ENCODE measurements around the gene BAG1. TPM values are rescaled to one million over a fixed set of nuclear protein-coding genes. Genes with fewer than 3 reads are reported as not detected.

Gene BAG1
- total RNA-seq, result 14.0 and 19.2 TPM in 2 replicates

DNA sequence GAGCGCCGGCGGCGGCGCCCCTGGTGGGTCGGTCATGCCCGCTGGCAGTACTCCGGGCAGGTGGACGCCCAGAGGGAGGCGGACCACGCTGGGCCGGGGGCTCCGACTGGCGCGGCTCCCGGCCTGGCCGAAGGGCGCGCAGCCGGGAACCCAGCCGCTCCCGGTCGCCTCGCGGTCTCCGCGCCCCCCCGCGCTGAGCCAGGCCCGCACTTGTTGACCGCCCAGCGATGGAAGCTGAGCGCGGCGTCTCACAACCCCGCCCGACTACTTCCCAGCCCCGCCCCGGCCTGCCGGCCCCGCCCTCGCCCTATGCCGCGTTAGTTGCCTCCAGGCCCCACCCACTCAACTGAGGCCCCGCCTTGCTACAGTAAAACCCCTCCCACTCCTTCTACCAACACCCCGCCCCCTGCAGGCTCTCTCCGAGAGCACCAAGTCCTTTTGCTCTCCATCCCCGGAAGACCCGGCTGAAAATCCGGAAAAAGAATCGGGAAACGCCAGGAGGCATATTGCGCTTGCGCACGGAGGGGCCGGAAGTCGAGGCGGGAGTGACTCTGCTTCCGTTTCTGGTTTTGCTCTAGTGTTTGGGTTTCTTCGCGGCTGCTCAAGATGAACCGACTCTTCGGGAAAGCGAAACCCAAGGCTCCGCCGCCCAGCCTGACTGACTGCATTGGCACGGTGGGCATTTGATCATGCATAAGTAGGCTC, at the start of gene BAG1, which contains the start of gene CHMP5:
Gene BAG1 (minus strand): TSS at position 236 of the 705 bp plus-strand sequence.
Gene CHMP5 (plus strand): TSS at position 577 of the 705 bp plus-strand sequence. CDS start 30 bp downstream, at position 607.

DNA sequence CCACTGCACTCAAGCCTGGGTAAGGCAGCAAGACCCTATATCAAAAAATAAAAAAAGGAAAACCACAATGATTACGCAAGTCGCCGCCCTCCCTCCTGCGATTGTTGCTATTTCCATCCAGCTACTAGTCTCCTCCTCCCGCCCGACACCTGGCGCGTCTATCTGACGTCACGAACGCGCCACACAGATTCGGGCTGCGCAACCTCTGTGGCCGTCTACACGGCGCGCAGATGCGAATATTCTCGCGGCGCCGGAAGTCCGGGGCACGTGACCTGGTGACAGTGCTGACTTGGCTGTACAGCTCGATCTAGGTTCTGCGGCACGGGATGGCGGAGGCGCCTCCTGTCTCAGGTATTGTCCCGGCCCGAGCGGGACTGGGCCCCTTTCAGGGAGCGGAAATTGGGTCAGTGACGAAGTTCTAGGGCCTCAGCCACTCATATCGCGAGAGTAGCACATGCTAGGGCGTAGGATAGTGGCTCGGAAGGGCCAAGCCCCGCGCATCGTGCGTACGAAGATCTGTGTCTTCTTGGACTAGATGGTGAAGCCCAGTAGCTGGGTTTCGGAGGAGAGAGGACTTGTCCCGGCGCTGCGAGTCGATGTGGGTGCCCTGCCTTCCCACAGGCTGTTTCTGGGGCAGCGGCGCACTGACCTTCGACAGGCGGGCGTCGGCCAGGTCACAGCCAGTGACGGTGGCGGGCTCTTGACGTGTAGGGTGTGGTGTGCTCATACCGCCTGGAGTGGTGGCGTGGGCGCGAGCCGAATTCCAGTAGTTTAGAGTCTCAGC, 25.9 kb upstream of the BAG1 start, which contains the start of gene NFX1:
Gene NFX1 (plus strand): TSS at position 270 of the 784 bp plus-strand sequence. CDS start 57 bp downstream, at position 327.

GRCh38 chr9:33239921-33240320, 24.6 kb downstream of the BAG1 start, which contains the start of gene SPINK4:
TSS of gene SPINK4 (plus strand) at chr9:33240167. CDS start at chr9:33240209, 42 bp downstream.

Other genes starting within 250 kb of the BAG1 start
- gene DNAJA1, start 239.4 kb downstream of the BAG1 start, total RNA-seq, result 95.8 and 216 TPM in 2 replicates
- gene SMU1, start 188.0 kb downstream of the BAG1 start, total RNA-seq, result 35.8 and 42.2 TPM in 2 replicates
- gene B4GALT1, start 97.4 kb downstream of the BAG1 start, total RNA-seq, result 37.2 and 51.6 TPM in 2 replicates
- gene SPINK4, start 24.5 kb downstream of the BAG1 start, total RNA-seq, result not detected in 2 replicates
- gene CHMP5, start 341 bp upstream of the BAG1 start, total RNA-seq, result 129 and 156 TPM in 2 replicates
- gene NFX1, start 25.8 kb upstream of the BAG1 start, total RNA-seq, result 18.6 and 19.4 TPM in 2 replicates
- 0.19 TPM in 1 of 2 replicates, not detected in the other for gene AQP7, start 137.9 kb upstream of the BAG1 start, total RNA-seq
- 0.85 and 0.96 TPM in 2 replicates for gene AQP3, start 182.9 kb upstream of the BAG1 start, total RNA-seq
- 19.4 and 45.8 TPM in 2 replicates for gene NOL6, start 209.2 kb upstream of the BAG1 start, total RNA-seq

Data from regular cardiac myocyte (primary cell).